ENCODE results near the gene GLIPR1L1.

The GLIPR1L1 gene

GRCh38 chr12:75334384-75335030 is at the start of gene GLIPR1L1:
TSS of gene GLIPR1L1 (plus strand) at chr12:75334670. CDS start at chr12:75334729, 59 bp downstream.
- Histone ChIP-seq H3K9ac (ENCODE audit: low read length) (no peak within 1 kb of the TSS), H3K27me3 (ENCODE audit: control insufficient read depth, insufficient read depth, low read length) (no peaks in the 10 kb centered on the region), H3K9me3 (ENCODE audit: control insufficient read depth, low read length) (no peaks in the 10 kb centered on the region), H3K4me3 (ENCODE audit: low read length) (no peak within 1 kb of the TSS), H3K36me3 (ENCODE audit: control insufficient read depth, insufficient read depth, low read length) (no peaks in the 10 kb centered on the region), H3K4me1 (ENCODE audit: control insufficient read depth, insufficient read depth, low read length) (peaks cover 10% of the 10 kb centered on the region)

- Histone ChIP-seq H3K4me1 (ENCODE audit: control insufficient read depth, insufficient read depth, low read length) (no peaks in the 10 kb centered on the region), H3K9me3 (ENCODE audit: control insufficient read depth, low read length) (no peaks in the 10 kb centered on the region), H3K27me3 (ENCODE audit: control insufficient read depth, insufficient read depth, low read length) (no peaks in the 10 kb centered on the region), H3K4me3 (ENCODE audit: low read length) (no peak overlapping the region), H3K9ac (ENCODE audit: low read length) (no peak overlapping the region), H3K36me3 (ENCODE audit: control insufficient read depth, insufficient read depth, low read length) (no peaks in the 10 kb centered on the region)
These were observed 45.6 kb upstream of the GLIPR1L1 start for GRCh38 chr12:75288860-75289259.

GRCh38 chr12:75289753-75290152 is 44.7 kb upstream of the GLIPR1L1 start:
- Histone ChIP-seq H3K4me3 (ENCODE audit: low read length) (no peak overlapping the region), H3K9me3 (ENCODE audit: control insufficient read depth, low read length) (no peaks in the 10 kb centered on the region), H3K4me1 (ENCODE audit: control insufficient read depth, insufficient read depth, low read length) (no peaks in the 10 kb centered on the region), H3K36me3 (ENCODE audit: control insufficient read depth, insufficient read depth, low read length) (no peaks in the 10 kb centered on the region), H3K9ac (ENCODE audit: low read length) (no peak overlapping the region), H3K27me3 (ENCODE audit: control insufficient read depth, insufficient read depth, low read length) (no peaks in the 10 kb centered on the region)

- H3K9ac ChIP-seq (ENCODE audit: low read length): no peak overlapping the region
- H3K9me3 ChIP-seq (ENCODE audit: control insufficient read depth, low read length): no peaks in the 10 kb centered on the region
- no peaks in the 10 kb centered on the region for H3K4me1 ChIP-seq (ENCODE audit: control insufficient read depth, insufficient read depth, low read length)
- no peaks in the 10 kb centered on the region for H3K36me3 ChIP-seq (ENCODE audit: control insufficient read depth, insufficient read depth, low read length)
- H3K4me3 ChIP-seq (ENCODE audit: low read length): no peak overlapping the region
- no peaks in the 10 kb centered on the region for H3K27me3 ChIP-seq (ENCODE audit: control insufficient read depth, insufficient read depth, low read length)
These were observed 43.5 kb upstream of the GLIPR1L1 start for GRCh38 chr12:75291014-75291413.

GRCh38 chr12:75294336-75294735 is 40.1 kb upstream of the GLIPR1L1 start:
- H3K9ac ChIP-seq (ENCODE audit: low read length): no peak overlapping the region
- H3K9me3 ChIP-seq (ENCODE audit: control insufficient read depth, low read length): no peaks in the 10 kb centered on the region
- no peaks in the 10 kb centered on the region for H3K36me3 ChIP-seq (ENCODE audit: control insufficient read depth, insufficient read depth, low read length)
- no peak overlapping the region for H3K4me3 ChIP-seq (ENCODE audit: low read length)
- H3K4me1 ChIP-seq (ENCODE audit: control insufficient read depth, insufficient read depth, low read length): no peaks in the 10 kb centered on the region
- no peaks in the 10 kb centered on the region for H3K27me3 ChIP-seq (ENCODE audit: control insufficient read depth, insufficient read depth, low read length)

GRCh38 chr12:75294797-75295196 is 39.7 kb upstream of the GLIPR1L1 start:
- H3K27me3 ChIP-seq (ENCODE audit: control insufficient read depth, insufficient read depth, low read length): no peaks in the 10 kb centered on the region
- no peak overlapping the region for H3K9ac ChIP-seq (ENCODE audit: low read length)
- H3K4me1 ChIP-seq (ENCODE audit: control insufficient read depth, insufficient read depth, low read length): no peaks in the 10 kb centered on the region
- H3K36me3 ChIP-seq (ENCODE audit: control insufficient read depth, insufficient read depth, low read length): no peaks in the 10 kb centered on the region
- H3K9me3 ChIP-seq (ENCODE audit: control insufficient read depth, low read length): no peaks in the 10 kb centered on the region
- no peak overlapping the region for H3K4me3 ChIP-seq (ENCODE audit: low read length)

GRCh38 chr12:75302225-75302624 is 32.2 kb upstream of the GLIPR1L1 start:
- Histone ChIP-seq H3K9me3 (ENCODE audit: control insufficient read depth, low read length) (no peaks in the 10 kb centered on the region), H3K27me3 (ENCODE audit: control insufficient read depth, insufficient read depth, low read length) (no peaks in the 10 kb centered on the region), H3K4me1 (ENCODE audit: control insufficient read depth, insufficient read depth, low read length) (no peaks in the 10 kb centered on the region), H3K9ac (ENCODE audit: low read length) (no peak overlapping the region), H3K4me3 (ENCODE audit: low read length) (no peak overlapping the region), H3K36me3 (ENCODE audit: control insufficient read depth, insufficient read depth, low read length) (no peaks in the 10 kb centered on the region)

GRCh38 chr12:75302781-75303180 is 31.7 kb upstream of the GLIPR1L1 start:
- H3K9me3 ChIP-seq (ENCODE audit: control insufficient read depth, low read length): no peaks in the 10 kb centered on the region
- H3K4me3 ChIP-seq (ENCODE audit: low read length): no peak overlapping the region
- no peak overlapping the region for H3K9ac ChIP-seq (ENCODE audit: low read length)
- no peaks in the 10 kb centered on the region for H3K36me3 ChIP-seq (ENCODE audit: control insufficient read depth, insufficient read depth, low read length)
- H3K4me1 ChIP-seq (ENCODE audit: control insufficient read depth, insufficient read depth, low read length): no peaks in the 10 kb centered on the region
- no peaks in the 10 kb centered on the region for H3K27me3 ChIP-seq (ENCODE audit: control insufficient read depth, insufficient read depth, low read length)

- no peaks in the 10 kb centered on the region for H3K36me3 ChIP-seq (ENCODE audit: control insufficient read depth, insufficient read depth, low read length)
- no peaks in the 10 kb centered on the region for H3K9me3 ChIP-seq (ENCODE audit: control insufficient read depth, low read length)
- no peaks in the 10 kb centered on the region for H3K4me1 ChIP-seq (ENCODE audit: control insufficient read depth, insufficient read depth, low read length)
- H3K4me3 ChIP-seq (ENCODE audit: low read length): no peak overlapping the region
- H3K27me3 ChIP-seq (ENCODE audit: control insufficient read depth, insufficient read depth, low read length): no peaks in the 10 kb centered on the region
- no peak overlapping the region for H3K9ac ChIP-seq (ENCODE audit: low read length)
These were observed 28.8 kb upstream of the GLIPR1L1 start for GRCh38 chr12:75305412-75306332.

GRCh38 chr12:75308279-75308678 is 26.2 kb upstream of the GLIPR1L1 start:
- Histone ChIP-seq H3K4me3 (ENCODE audit: low read length) (no peak overlapping the region), H3K36me3 (ENCODE audit: control insufficient read depth, insufficient read depth, low read length) (no peaks in the 10 kb centered on the region), H3K9me3 (ENCODE audit: control insufficient read depth, low read length) (no peaks in the 10 kb centered on the region), H3K4me1 (ENCODE audit: control insufficient read depth, insufficient read depth, low read length) (no peaks in the 10 kb centered on the region), H3K9ac (ENCODE audit: low read length) (no peak overlapping the region), H3K27me3 (ENCODE audit: control insufficient read depth, insufficient read depth, low read length) (no peaks in the 10 kb centered on the region)

GRCh38 chr12:75311369-75311768 is 23.1 kb upstream of the GLIPR1L1 start:
- no peaks in the 10 kb centered on the region for H3K4me1 ChIP-seq (ENCODE audit: control insufficient read depth, insufficient read depth, low read length)
- no peaks in the 10 kb centered on the region for H3K27me3 ChIP-seq (ENCODE audit: control insufficient read depth, insufficient read depth, low read length)
- H3K9me3 ChIP-seq (ENCODE audit: control insufficient read depth, low read length): no peaks in the 10 kb centered on the region
- no peak overlapping the region for H3K9ac ChIP-seq (ENCODE audit: low read length)
- H3K36me3 ChIP-seq (ENCODE audit: control insufficient read depth, insufficient read depth, low read length): no peaks in the 10 kb centered on the region
- H3K4me3 ChIP-seq (ENCODE audit: low read length): no peak overlapping the region

GRCh38 chr12:75315518-75315917 is 19.0 kb upstream of the GLIPR1L1 start:
- H3K27me3 ChIP-seq (ENCODE audit: control insufficient read depth, insufficient read depth, low read length): no peaks in the 10 kb centered on the region
- no peaks in the 10 kb centered on the region for H3K9me3 ChIP-seq (ENCODE audit: control insufficient read depth, low read length)
- H3K36me3 ChIP-seq (ENCODE audit: control insufficient read depth, insufficient read depth, low read length): no peaks in the 10 kb centered on the region
- H3K4me1 ChIP-seq (ENCODE audit: control insufficient read depth, insufficient read depth, low read length): no peaks in the 10 kb centered on the region
- H3K4me3 ChIP-seq (ENCODE audit: low read length): no peak overlapping the region
- H3K9ac ChIP-seq (ENCODE audit: low read length): no peak overlapping the region
